GM19351 (cell line): ENCODE measurements around the gene PLEKHG5.
A peak's percentile ranks its signal among the peaks of the same experiment; 100 is the strongest.
"Not testable (repeated sequence)": the region's sequence is repeated elsewhere in the genome, so short reads cannot be mapped to it uniquely, and the experiment has no call there.

Source experiments
- ATAC-seq: cut with Tn5 transposase; IDR thresholded peaks from one replicate; pipeline ENCODE4 v1.9.1; 2021; ENCODE audit warnings: mild to moderate bottlenecking, moderate library complexity; ENCODE audit not compliant: unreplicated experiment

Gene PLEKHG5

GRCh38 chr1:6464915-6465314 is 26.6 kb downstream of the PLEKHG5 start:
- ATAC-seq: no peak

GRCh38 chr1:6464514-6464836 is 27.0 kb downstream of the PLEKHG5 start:
- ATAC-seq: no peak

GRCh38 chr1:6463120-6463412 is 28.4 kb downstream of the PLEKHG5 start:
- ATAC-seq: no peak

- ATAC-seq: no peak
Measured at GRCh38 chr1:6462412-6463119, 28.9 kb downstream of the PLEKHG5 start.

- no peak for ATAC-seq
Measured at GRCh38 chr1:6461538-6462411, 29.7 kb downstream of the PLEKHG5 start.

GRCh38 chr1:6461051-6461530 is 30.4 kb downstream of the PLEKHG5 start:
- no peak for ATAC-seq

GRCh38 chr1:6460301-6461050 is 31.0 kb downstream of the PLEKHG5 start:
- peak; percentile 53 for ATAC-seq

- no peak for ATAC-seq
Measured at GRCh38 chr1:6459850-6460265, 31.6 kb downstream of the PLEKHG5 start.

GRCh38 chr1:6456800-6457466 is 34.5 kb downstream of the PLEKHG5 start:
- no peak for ATAC-seq

GRCh38 chr1:6455752-6456520 is 35.5 kb downstream of the PLEKHG5 start:
- not testable (repeated sequence) for ATAC-seq

GRCh38 chr1:6454856-6455751 is 36.4 kb downstream of the PLEKHG5 start:
- ATAC-seq: no peak

GRCh38 chr1:6453895-6454855 is 37.3 kb downstream of the PLEKHG5 start:
- ATAC-seq: not testable (repeated sequence)

- ATAC-seq: no peak
Measured at GRCh38 chr1:6450943-6451373, 40.5 kb downstream of the PLEKHG5 start.

GRCh38 chr1:6450486-6450885 is 41.0 kb downstream of the PLEKHG5 start:
- ATAC-seq: not testable (repeated sequence)

GRCh38 chr1:6450005-6450450 is 41.4 kb downstream of the PLEKHG5 start:
- no peak for ATAC-seq

GRCh38 chr1:6448749-6449631 is 42.5 kb downstream of the PLEKHG5 start:
- ATAC-seq: no peak
